ENCODE measurements around the gene AGBL3. TPM values are rescaled to one million over a fixed set of nuclear protein-coding genes. Genes with fewer than 3 reads are reported as not detected.

The AGBL3 gene
- total and polyA plus RNA-seq, 9 of the 15 experiments (the other 6 are each of a cell fraction or from before 2014, with no cell fraction given): 0.54 to 2.9 (median 1.7) TPM

DNA sequence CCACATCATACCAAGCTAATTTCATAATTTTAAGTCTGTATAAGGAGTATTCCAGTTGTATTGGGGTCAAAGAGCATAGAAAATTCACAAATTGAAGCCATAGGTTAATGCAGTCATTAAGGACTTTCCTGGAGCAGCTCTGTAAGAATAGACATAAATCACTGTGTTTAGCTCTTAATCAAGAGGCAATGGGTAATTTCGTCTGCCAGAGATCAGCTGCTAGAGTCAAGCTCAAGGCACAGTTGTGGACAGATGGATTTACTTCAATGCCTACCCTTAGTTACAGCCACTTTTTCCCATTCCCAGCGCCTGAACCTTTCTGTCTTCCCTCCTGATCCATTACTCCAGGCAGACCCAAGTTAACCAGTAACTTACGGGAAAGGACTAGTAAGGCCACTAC, 40.6 kb upstream of the AGBL3 start:
- Histone ChIP-seq H3K9ac (ENCODE audit: insufficient read depth in 1 of 2, low read depth in 2 of 2, low read length in 2 of 2) (no peak overlapping the region), H3K4me3 (no peak overlapping the region), H3K9me3 (replicated peaks; ENCODE audit: control insufficient read depth, insufficient read depth, low read depth, low read length) (no peaks in the 10 kb centered on the region), H3K9me1 (ENCODE audit: control insufficient read depth, insufficient read depth, low read length) (no peaks in the 10 kb centered on the region), H4K20me1 (replicated peaks; ENCODE audit: control insufficient read depth, insufficient read depth, low read length) (no peaks in the 10 kb centered on the region), H3K27ac (ENCODE audit: extremely low read depth, low read depth, low read length) (no peak overlapping the region), H2AFZ (ENCODE audit: low read depth, low read length) (no peak overlapping the region), H3K36me3 (ENCODE audit: control insufficient read depth, insufficient read depth, low read length) (no peaks in the 10 kb centered on the region), H3K4me2 (ENCODE audit: insufficient read depth, low read length) (no peak overlapping the region), H3K27me3 (ENCODE audit: control insufficient read depth in 2 of 2, insufficient read depth in 2 of 2, low read length in 2 of 2) (peaks cover 16 to 18% of the 10 kb centered on the region in 2 experiments; a peak in 4 of 5 replicates), H3K4me1 (replicated peaks in 1 of 2; ENCODE audit: control insufficient read depth in 2 of 2, insufficient read depth in 2 of 2, low read length in 2 of 2) (no peaks in the 10 kb centered on the region; a peak in 1 of 5 replicates), H3K79me2 (ENCODE audit: control insufficient read depth, insufficient read depth, low read length) (no peaks in the 10 kb centered on the region)
- ATAC-seq (no peak), DNase-seq (ENCODE audit: extremely low read depth in 1 of 4, low spot score in 3 of 4) (no peak), FAIRE-seq (no peak)
- POLR2A ChIA-PET: no interaction called here
- CTCF ChIA-PET (ENCODE audit: low intra/inter-chr PET ratio): no interaction called here
- BruUV-seq (replicated peaks): no TSS peak
- in situ Hi-C loops (cut with MboI) (loop anchor here (5.0 to 10.0 kb wide), 2 partner anchors 318 to 501 kb away; no protein-coding TSS in a partner anchor), intact Hi-C loops (cut with micrococcal nuclease) (loop anchor here (2.0 to 10.0 kb wide), 2 partner anchors 259 to 431 kb away; no protein-coding TSS in a partner anchor)
- 3% methylated on average over 3 of the region's 3 CpGs for WGBS (ENCODE audit: insufficient coverage, low coverage, missing lambda C conversion rate)
- TF ChIP-seq ZNF165 (CRISPR knock-in tag; IDR thresholded peaks at IDR 0.05; ENCODE audit: borderline replicate concordance) (no peak), ZNF217 (CRISPR knock-in tag; IDR thresholded peaks at IDR 0.05) (no peak)

DNA sequence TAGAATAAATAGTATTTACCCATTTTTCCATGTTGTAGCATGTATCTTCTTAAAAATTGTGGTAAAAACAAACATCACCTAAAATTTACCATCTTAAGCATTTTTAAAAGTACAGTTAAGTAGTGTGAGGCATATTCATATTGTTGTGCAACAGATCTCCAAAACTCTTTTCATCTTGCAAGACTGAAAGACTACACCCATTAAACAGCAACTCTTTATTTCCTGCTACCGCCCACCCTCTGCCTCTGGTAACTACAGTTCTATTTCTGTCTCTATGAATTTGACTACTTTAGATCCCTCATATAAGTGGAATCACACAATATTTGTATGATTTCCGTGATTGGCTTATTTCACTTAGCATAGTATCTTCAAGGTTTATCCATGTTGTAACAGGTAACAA, 40.0 kb upstream of the AGBL3 start:
- no peaks in the 10 kb centered on the region for H3K9me1 ChIP-seq (ENCODE audit: control insufficient read depth, insufficient read depth, low read length)
- POLR2A ChIA-PET: no interaction called here
- CTCF ChIA-PET (ENCODE audit: low intra/inter-chr PET ratio): interaction anchor here (0.6 to 1.1 kb wide), 2 partner anchors 256 to 315 kb away, joined by 4 read pairs; no protein-coding TSS in a partner anchor
- H3K36me3 ChIP-seq (ENCODE audit: control insufficient read depth, insufficient read depth, low read length): no peaks in the 10 kb centered on the region
- no peak overlapping the region for H3K4me2 ChIP-seq (ENCODE audit: insufficient read depth, low read length)
- H3K27ac ChIP-seq (ENCODE audit: extremely low read depth, low read depth, low read length): no peak overlapping the region
- no peak for ATAC-seq
- H3K9me3 ChIP-seq (replicated peaks; ENCODE audit: control insufficient read depth, insufficient read depth, low read depth, low read length): no peaks in the 10 kb centered on the region
- no peak overlapping the region for H3K9ac ChIP-seq (ENCODE audit: insufficient read depth in 1 of 2, low read depth in 2 of 2, low read length in 2 of 2)
- no peak for DNase-seq (ENCODE audit: extremely low read depth in 1 of 4, low spot score in 3 of 4)
- no TSS peak for BruUV-seq (replicated peaks)
- H3K4me3 ChIP-seq: no peak overlapping the region
- peaks cover 16 to 18% of the 10 kb centered on the region in 2 experiments; a peak in 4 of 5 replicates for H3K27me3 ChIP-seq (ENCODE audit: control insufficient read depth in 2 of 2, insufficient read depth in 2 of 2, low read length in 2 of 2)
- no peaks in the 10 kb centered on the region for H4K20me1 ChIP-seq (replicated peaks; ENCODE audit: control insufficient read depth, insufficient read depth, low read length)
- no peaks in the 10 kb centered on the region for H3K79me2 ChIP-seq (ENCODE audit: control insufficient read depth, insufficient read depth, low read length)
- 0% methylated on average over 2 of the region's 2 CpGs for WGBS (ENCODE audit: insufficient coverage, low coverage, missing lambda C conversion rate)
- no peak for FAIRE-seq
- TF ChIP-seq KLF13 (tag; IDR thresholded peaks at IDR 0.05; ENCODE audit: borderline replicate concordance, low read depth) (no peak), CEBPB (tag; IDR thresholded peaks at IDR 0.05) (peak; percentile 46)
- TF ChIP-seq, protein P1, sequence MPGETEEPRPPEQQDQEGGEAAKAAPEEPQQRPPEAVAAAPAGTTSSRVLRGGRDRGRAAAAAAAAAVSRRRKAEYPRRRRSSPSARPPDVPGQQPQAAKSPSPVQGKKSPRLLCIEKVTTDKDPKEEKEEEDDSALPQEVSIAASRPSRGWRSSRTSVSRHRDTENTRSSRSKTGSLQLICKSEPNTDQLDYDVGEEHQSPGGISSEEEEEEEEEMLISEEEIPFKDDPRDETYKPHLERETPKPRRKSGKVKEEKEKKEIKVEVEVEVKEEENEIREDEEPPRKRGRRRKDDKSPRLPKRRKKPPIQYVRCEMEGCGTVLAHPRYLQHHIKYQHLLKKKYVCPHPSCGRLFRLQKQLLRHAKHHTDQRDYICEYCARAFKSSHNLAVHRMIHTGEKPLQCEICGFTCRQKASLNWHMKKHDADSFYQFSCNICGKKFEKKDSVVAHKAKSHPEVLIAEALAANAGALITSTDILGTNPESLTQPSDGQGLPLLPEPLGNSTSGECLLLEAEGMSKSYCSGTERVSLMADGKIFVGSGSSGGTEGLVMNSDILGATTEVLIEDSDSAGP (CRISPR knock-in tag; IDR thresholded peaks at IDR 0.05): no peak
- no peak overlapping the region for H2AFZ ChIP-seq (ENCODE audit: low read depth, low read length)
- intact Hi-C loops (cut with micrococcal nuclease) (loop anchor here (10.0 kb wide), 1 partner anchor 431 kb away; no protein-coding TSS in a partner anchor), in situ Hi-C loops (cut with MboI) (loop anchor here (5.0 to 10.0 kb wide), 2 partner anchors 319 to 501 kb away; no protein-coding TSS in a partner anchor)
- no peaks in the 10 kb centered on the region; a peak in 1 of 5 replicates for H3K4me1 ChIP-seq (replicated peaks in 1 of 2; ENCODE audit: control insufficient read depth in 2 of 2, insufficient read depth in 2 of 2, low read length in 2 of 2)
